HL-60 (cell line): Measurements from ENCODE around the gene EPDR1.

Source experiments
- DNase-seq, 2 experiments: peaks; one replicate each; pipeline ENCODE4 v3.0.0-alpha.2; 2010 to 2020; ENCODE audit warnings: low read depth in 1 of 2, low spot score in 1 of 2
- H3K27ac ChIP-seq: fragments of 250-450 bp; sonication (Bioruptor Pico); replicated peaks from 2 replicates; pipeline ENCODE4 v1.5.1; 2020; ENCODE audit warnings: mild to moderate bottlenecking, moderate library complexity
- H3K27me3 ChIP-seq: fragments of 250-450 bp; sonication (Bioruptor Pico); 2 replicates; pipeline ENCODE4 v1.5.1; 2021; ENCODE audit warnings: mild to moderate bottlenecking, moderate library complexity; ENCODE audit not compliant: insufficient read depth, poor library complexity, severe bottlenecking
- H3K4me3 ChIP-seq: replicated peaks from 2 replicates; pipeline ENCODE4 v1.5.1; 2011; ENCODE audit warnings: mild to moderate bottlenecking, control low read depth, low read length; ENCODE audit not compliant: insufficient read depth
- GABPA ChIP-seq: IDR thresholded peaks from 2 replicates; pipeline ENCODE4 v1.6.1; 2012; ENCODE audit warnings: low read depth
- POLR2AphosphoS5 ChIP-seq: IDR thresholded peaks from 2 replicates; pipeline ENCODE4 v1.6.1; 2012; ENCODE audit warnings: low read depth
- SPI1 ChIP-seq: IDR thresholded peaks from 2 replicates; pipeline ENCODE4 v1.6.1; 2012; ENCODE audit warnings: low read depth, mild to moderate bottlenecking, borderline replicate concordance
- TF ChIP-seq, protein P1 (sequence below): IDR thresholded peaks from one replicate; pipeline ENCODE4 v1.5.1; 2011; ENCODE audit warnings: low read length, control low read depth, inconsistent platforms; ENCODE audit not compliant: insufficient read depth
- TF ChIP-seq, protein P2 (sequence below): IDR thresholded peaks from 2 replicates; pipeline ENCODE4 v1.6.1; 2012; ENCODE audit warnings: low read depth; ENCODE audit not compliant: insufficient replicate concordance

The EPDR1 gene

DNA sequence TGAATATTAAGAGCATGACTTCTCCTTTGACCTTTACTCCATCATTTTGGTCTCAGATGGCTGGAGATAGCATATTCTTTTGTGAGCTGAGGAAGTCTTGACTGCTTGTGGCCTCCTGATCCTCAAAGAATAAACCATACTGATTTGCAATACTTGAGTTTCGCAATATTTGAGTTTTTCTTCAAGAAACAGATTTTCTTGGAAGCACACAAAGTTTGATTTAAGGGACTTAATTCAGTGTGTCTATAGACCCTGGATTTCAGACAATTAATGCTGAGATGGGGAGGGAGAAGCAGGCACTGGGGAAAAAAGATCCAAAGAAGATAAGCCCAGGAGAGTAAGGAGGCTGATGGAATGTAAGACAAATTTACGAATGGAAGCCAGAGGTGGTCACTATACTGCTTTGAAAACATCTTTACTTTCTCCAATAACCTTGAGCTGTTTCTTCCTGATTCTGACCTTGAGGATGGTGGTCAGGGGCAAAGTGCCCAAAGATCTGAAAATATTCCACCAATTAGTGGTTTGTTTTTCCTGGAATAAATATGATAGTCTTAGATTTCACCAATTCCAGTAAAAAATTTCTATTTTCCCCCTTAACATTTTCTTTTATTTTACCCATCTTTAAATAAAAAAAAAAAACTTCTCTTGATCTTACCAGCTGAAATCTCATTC lies 7.5 kb downstream of the EPDR1 start:
- no peak for DNase-seq
- TF ChIP-seq, protein P1, sequence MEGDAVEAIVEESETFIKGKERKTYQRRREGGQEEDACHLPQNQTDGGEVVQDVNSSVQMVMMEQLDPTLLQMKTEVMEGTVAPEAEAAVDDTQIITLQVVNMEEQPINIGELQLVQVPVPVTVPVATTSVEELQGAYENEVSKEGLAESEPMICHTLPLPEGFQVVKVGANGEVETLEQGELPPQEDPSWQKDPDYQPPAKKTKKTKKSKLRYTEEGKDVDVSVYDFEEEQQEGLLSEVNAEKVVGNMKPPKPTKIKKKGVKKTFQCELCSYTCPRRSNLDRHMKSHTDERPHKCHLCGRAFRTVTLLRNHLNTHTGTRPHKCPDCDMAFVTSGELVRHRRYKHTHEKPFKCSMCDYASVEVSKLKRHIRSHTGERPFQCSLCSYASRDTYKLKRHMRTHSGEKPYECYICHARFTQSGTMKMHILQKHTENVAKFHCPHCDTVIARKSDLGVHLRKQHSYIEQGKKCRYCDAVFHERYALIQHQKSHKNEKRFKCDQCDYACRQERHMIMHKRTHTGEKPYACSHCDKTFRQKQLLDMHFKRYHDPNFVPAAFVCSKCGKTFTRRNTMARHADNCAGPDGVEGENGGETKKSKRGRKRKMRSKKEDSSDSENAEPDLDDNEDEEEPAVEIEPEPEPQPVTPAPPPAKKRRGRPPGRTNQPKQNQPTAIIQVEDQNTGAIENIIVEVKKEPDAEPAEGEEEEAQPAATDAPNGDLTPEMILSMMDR = no peak
- TF ChIP-seq, protein P2, sequence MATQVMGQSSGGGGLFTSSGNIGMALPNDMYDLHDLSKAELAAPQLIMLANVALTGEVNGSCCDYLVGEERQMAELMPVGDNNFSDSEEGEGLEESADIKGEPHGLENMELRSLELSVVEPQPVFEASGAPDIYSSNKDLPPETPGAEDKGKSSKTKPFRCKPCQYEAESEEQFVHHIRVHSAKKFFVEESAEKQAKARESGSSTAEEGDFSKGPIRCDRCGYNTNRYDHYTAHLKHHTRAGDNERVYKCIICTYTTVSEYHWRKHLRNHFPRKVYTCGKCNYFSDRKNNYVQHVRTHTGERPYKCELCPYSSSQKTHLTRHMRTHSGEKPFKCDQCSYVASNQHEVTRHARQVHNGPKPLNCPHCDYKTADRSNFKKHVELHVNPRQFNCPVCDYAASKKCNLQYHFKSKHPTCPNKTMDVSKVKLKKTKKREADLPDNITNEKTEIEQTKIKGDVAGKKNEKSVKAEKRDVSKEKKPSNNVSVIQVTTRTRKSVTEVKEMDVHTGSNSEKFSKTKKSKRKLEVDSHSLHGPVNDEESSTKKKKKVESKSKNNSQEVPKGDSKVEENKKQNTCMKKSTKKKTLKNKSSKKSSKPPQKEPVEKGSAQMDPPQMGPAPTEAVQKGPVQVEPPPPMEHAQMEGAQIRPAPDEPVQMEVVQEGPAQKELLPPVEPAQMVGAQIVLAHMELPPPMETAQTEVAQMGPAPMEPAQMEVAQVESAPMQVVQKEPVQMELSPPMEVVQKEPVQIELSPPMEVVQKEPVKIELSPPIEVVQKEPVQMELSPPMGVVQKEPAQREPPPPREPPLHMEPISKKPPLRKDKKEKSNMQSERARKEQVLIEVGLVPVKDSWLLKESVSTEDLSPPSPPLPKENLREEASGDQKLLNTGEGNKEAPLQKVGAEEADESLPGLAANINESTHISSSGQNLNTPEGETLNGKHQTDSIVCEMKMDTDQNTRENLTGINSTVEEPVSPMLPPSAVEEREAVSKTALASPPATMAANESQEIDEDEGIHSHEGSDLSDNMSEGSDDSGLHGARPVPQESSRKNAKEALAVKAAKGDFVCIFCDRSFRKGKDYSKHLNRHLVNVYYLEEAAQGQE = no peak
- TF ChIP-seq GABPA (no peak), POLR2AphosphoS5 (no peak), SPI1 (no peak)
- H3K4me3 ChIP-seq = no peak overlapping the region
- no peak overlapping the region for H3K27ac ChIP-seq
- H3K27me3 ChIP-seq = no peaks in the 10 kb centered on the region

DNA sequence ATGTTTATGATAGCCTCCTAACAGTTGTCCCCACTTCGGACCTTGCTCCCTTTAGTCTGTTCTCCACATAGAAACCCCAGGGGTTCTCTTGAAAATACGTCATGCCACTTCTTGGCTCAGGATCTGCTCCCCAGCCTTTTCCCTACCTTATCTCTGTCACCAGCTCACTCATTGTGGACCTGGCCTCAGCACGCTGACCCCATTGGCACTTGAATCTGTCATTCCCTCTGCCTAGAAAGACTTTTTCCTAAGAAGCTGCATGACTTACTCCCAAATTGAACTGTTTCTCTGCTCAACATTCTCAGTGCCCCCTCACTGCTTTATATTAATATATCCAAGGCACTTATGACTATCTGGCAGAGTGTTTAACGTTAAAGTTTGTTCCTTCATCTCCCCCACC lies 8.4 kb downstream of the EPDR1 start:
- DNase-seq = no peak
- no peak overlapping the region for H3K27ac ChIP-seq
- H3K27me3 ChIP-seq = no peaks in the 10 kb centered on the region
- TF ChIP-seq GABPA = no peak
- TF ChIP-seq, protein P1 = no peak
- TF ChIP-seq SPI1 = no peak
- TF ChIP-seq POLR2AphosphoS5 = no peak
- TF ChIP-seq, protein P2 = no peak
- H3K4me3 ChIP-seq = no peak overlapping the region

DNA sequence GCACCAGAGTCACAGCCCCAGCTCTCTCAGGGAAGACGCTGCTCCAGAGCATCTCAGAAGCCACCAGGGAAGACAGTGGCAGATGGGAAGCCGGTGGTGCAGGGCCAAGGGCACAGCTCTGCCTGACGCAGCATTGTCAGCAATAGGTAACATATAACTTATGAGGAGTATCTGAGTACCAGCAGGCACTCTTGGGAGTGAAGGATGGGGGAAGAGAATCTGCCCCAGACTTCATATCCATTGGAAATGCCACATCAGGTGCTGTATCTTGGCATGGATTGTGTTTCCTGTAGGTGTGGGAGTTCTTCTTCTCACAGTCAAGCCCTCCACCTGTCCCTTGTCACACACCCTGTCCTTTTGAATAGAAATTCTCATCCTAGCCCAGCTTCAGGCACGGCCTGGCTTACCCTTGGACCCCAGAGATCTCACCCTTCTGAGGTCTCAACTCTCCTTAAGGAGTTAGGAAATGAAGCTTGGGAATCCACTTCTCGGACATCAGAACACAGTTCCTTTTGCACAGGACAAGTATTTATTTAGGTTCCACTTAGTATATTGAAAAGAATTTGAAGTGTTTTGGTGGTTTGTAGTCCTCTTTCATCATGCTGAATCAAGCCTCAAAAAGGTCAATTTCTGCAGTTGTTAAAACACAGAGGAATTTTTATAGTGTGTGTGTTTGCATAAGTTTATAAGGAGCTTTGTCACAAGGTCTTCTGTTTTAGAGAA lies 9.9 kb downstream of the EPDR1 start:
- Histone ChIP-seq H3K27ac (no peak overlapping the region), H3K27me3 (no peaks in the 10 kb centered on the region), H3K4me3 (no peak overlapping the region)
- TF ChIP-seq, protein P1 = no peak
- TF ChIP-seq GABPA (no peak), POLR2AphosphoS5 (no peak), SPI1 (no peak)
- TF ChIP-seq, protein P2 = no peak
- DNase-seq = no peak
